Embryonic facial prominence (tissue), 1 donor: Measurements from ENCODE around the gene CERT1.
"Not testable (repeated sequence)": the region's sequence is repeated elsewhere in the genome, so short reads cannot be mapped to it uniquely, and the experiment has no call there.

Experiments used
- DNase-seq: peaks from one replicate; pipeline ENCODE4 v3.0.0-alpha.2; 2016; ENCODE audit errors: extremely low spot score

Gene CERT1

GRCh38 chr5:75511435-75512382 is at the start of gene CERT1, which contains the start of gene POLK:
Gene CERT1 (minus strand): TSS chr5:75511629. CDS start chr5:75511207, 422 bp downstream.
Gene POLK (plus strand): TSS chr5:75511891.
- DNase-seq = peak; percentile 98

GRCh38 chr5:75560655-75561054 is 49.2 kb upstream of the CERT1 start:
- DNase-seq = not testable (repeated sequence)

GRCh38 chr5:75558981-75559632 is 47.7 kb upstream of the CERT1 start:
- DNase-seq = no peak

GRCh38 chr5:75558221-75558620 is 46.8 kb upstream of the CERT1 start:
- no peak for DNase-seq

- no peak for DNase-seq
These were observed 41.9 kb upstream of the CERT1 start for GRCh38 chr5:75553358-75553757.

- no peak for DNase-seq
These were observed 41.3 kb upstream of the CERT1 start for GRCh38 chr5:75552764-75553163.

GRCh38 chr5:75551471-75551870 is 40.0 kb upstream of the CERT1 start:
- DNase-seq = no peak

GRCh38 chr5:75550597-75550996 is 39.2 kb upstream of the CERT1 start:
- no peak for DNase-seq

GRCh38 chr5:75547812-75548211 is 36.4 kb upstream of the CERT1 start:
- no peak for DNase-seq

- DNase-seq = no peak
These were observed 35.4 kb upstream of the CERT1 start for GRCh38 chr5:75546830-75547229.

- DNase-seq = no peak
These were observed 33.7 kb upstream of the CERT1 start for GRCh38 chr5:75545131-75545530.

GRCh38 chr5:75538211-75538610 is 26.8 kb upstream of the CERT1 start:
- DNase-seq = no peak

- DNase-seq = no peak
These were observed 25.4 kb upstream of the CERT1 start for GRCh38 chr5:75536694-75537360.

GRCh38 chr5:75536147-75536546 is 24.7 kb upstream of the CERT1 start:
- DNase-seq = no peak

GRCh38 chr5:75534734-75535133 is 23.3 kb upstream of the CERT1 start:
- no peak for DNase-seq

- not testable (repeated sequence) for DNase-seq
These were observed 22.3 kb upstream of the CERT1 start for GRCh38 chr5:75533716-75534115.

- DNase-seq = no peak
These were observed 20.8 kb upstream of the CERT1 start for GRCh38 chr5:75532190-75532589.

GRCh38 chr5:75529185-75529584 is 17.8 kb upstream of the CERT1 start:
- no peak for DNase-seq

GRCh38 chr5:75526070-75526469 is 14.6 kb upstream of the CERT1 start:
- DNase-seq = no peak

- no peak for DNase-seq
These were observed 13.9 kb upstream of the CERT1 start for GRCh38 chr5:75525344-75525743.

- no peak for DNase-seq
These were observed 13.2 kb upstream of the CERT1 start for GRCh38 chr5:75524591-75524990.

GRCh38 chr5:75524071-75524470 is 12.6 kb upstream of the CERT1 start:
- peak; percentile 10 for DNase-seq
